GM23338 (cell line): Measurements from ENCODE around the gene DDX54. TPM values are rescaled to one million over a fixed set of nuclear protein-coding genes. Genes with fewer than 3 reads are reported as not detected.

Source experiments
- ATAC-seq: fragments of 200-7000 bp; cut with Tn5 transposase; 3 replicates; pipeline ENCODE4 v1.9.1; 2020
- DNase-seq: peaks from one replicate; pipeline ENCODE4 v3.0.0-alpha.2; 2015; ENCODE audit warnings: low spot score
- H2AFZ ChIP-seq: fragments of 200-600 bp; sonication (generic); 2 replicates; pipeline ENCODE4 v1.8.0; 2016; ENCODE audit warnings: antibody characterized with exemption, mild to moderate bottlenecking, moderate library complexity
- H3F3A ChIP-seq: fragments of 200-600 bp; sonication (generic); replicated peaks from 2 replicates; pipeline ENCODE4 v1.8.0; 2017; ENCODE audit warnings: antibody characterized with exemption, mixed run types, low read depth
- H3K27ac ChIP-seq: fragments of 200-600 bp; sonication (generic); 2 replicates; pipeline ENCODE4 v1.6.1; 2016; ENCODE audit warnings: low read depth
- H3K27me3 ChIP-seq: fragments of 200-600 bp; sonication (generic); 2 replicates; pipeline ENCODE4 v1.8.0; 2016; ENCODE audit warnings: mild to moderate bottlenecking, mixed run types, moderate library complexity; ENCODE audit not compliant: insufficient read depth
- H3K36me3 ChIP-seq: fragments of 200-600 bp; sonication (generic); 2 replicates; pipeline ENCODE4 v1.8.0; 2016; ENCODE audit warnings: mild to moderate bottlenecking; ENCODE audit not compliant: insufficient read depth
- H3K4me1 ChIP-seq: fragments of 200-600 bp; sonication (generic); 2 replicates; pipeline ENCODE4 v1.8.0; 2016; ENCODE audit warnings: mild to moderate bottlenecking, moderate library complexity; ENCODE audit not compliant: insufficient read depth
- H3K4me2 ChIP-seq: fragments of 200-600 bp; sonication (generic); 2 replicates; pipeline ENCODE4 v1.7.1; 2017; ENCODE audit warnings: mixed run types
- H3K4me3 ChIP-seq: fragments of 200-600 bp; sonication (generic); 2 replicates; pipeline ENCODE4 v1.6.1; 2016; ENCODE audit warnings: mixed run types
- H3K79me2 ChIP-seq: fragments of 200-600 bp; sonication (generic); replicated peaks from 2 replicates; pipeline ENCODE4 v1.8.0; 2017; ENCODE audit warnings: mild to moderate bottlenecking; ENCODE audit not compliant: insufficient read depth
- H3K9me2 ChIP-seq: fragments of 200-600 bp; sonication (generic); 2 replicates; pipeline ENCODE4 v1.8.0; 2017; ENCODE audit not compliant: insufficient read depth
- H4K20me1 ChIP-seq: fragments of 200-600 bp; sonication (generic); replicated peaks from 2 replicates; pipeline ENCODE4 v1.8.0; 2017; ENCODE audit warnings: mild to moderate bottlenecking; ENCODE audit not compliant: insufficient read depth
- H3K27ac Mint-ChIP-seq: 2 replicates; pipeline ENCODE4 v1.8.0; 2020; ENCODE audit warnings: inconsistent platforms, mild to moderate bottlenecking, moderate library complexity, mixed read lengths
- H3K27me3 Mint-ChIP-seq: 3 replicates; pipeline ENCODE4 v1.8.0; 2022; ENCODE audit warnings: low read depth, mild to moderate bottlenecking, moderate library complexity, mixed read lengths, inconsistent platforms; ENCODE audit not compliant: insufficient read depth, poor library complexity
- H3K36me3 Mint-ChIP-seq: 3 replicates; pipeline ENCODE4 v1.8.0; 2021; ENCODE audit warnings: low read depth, mild to moderate bottlenecking, inconsistent platforms, moderate library complexity, mixed read lengths
- H3K4me1 Mint-ChIP-seq: 3 replicates; pipeline ENCODE4 v1.8.0; 2020; ENCODE audit warnings: mild to moderate bottlenecking, inconsistent platforms, mixed read lengths
- H3K4me3 Mint-ChIP-seq: 3 replicates; pipeline ENCODE4 v1.8.0; 2021; ENCODE audit warnings: moderate library complexity, mild to moderate bottlenecking, inconsistent platforms, mixed read lengths
- H3K9me3 Mint-ChIP-seq: 3 replicates; pipeline ENCODE4 v1.8.0; 2020; ENCODE audit warnings: moderate library complexity, mild to moderate bottlenecking, inconsistent platforms, mixed read lengths
- EZH2 ChIP-seq: fragments of 200-600 bp; sonication (generic); IDR thresholded peaks from one replicate; pipeline ENCODE4 v1.8.0; 2017; ENCODE audit warnings: antibody characterized with exemption, mild to moderate bottlenecking, low read depth; ENCODE audit not compliant: unreplicated experiment
- EZH2phosphoT487 ChIP-seq: fragments of 200-600 bp; sonication (generic); IDR thresholded peaks from one replicate; pipeline ENCODE4 v1.8.1; 2018; ENCODE audit warnings: antibody characterized with exemption; ENCODE audit not compliant: unreplicated experiment
- JUNB ChIP-seq: IDR thresholded peaks from one replicate; pipeline ENCODE4 v1.6.1; 2016; ENCODE audit warnings: antibody characterized with exemption; ENCODE audit not compliant: unreplicated experiment
- NANOG ChIP-seq: IDR thresholded peaks from 2 replicates; pipeline ENCODE4 v1.6.1; 2016; ENCODE audit warnings: antibody characterized with exemption, borderline replicate concordance
- STAT1 ChIP-seq: IDR thresholded peaks from one replicate; pipeline ENCODE4 v1.6.1; 2016; ENCODE audit warnings: antibody characterized with exemption; ENCODE audit not compliant: unreplicated experiment
- ZNF114 ChIP-seq: fragments of 250-450 bp; sonication (Bioruptor Pico); IDR thresholded peaks from 2 replicates; pipeline ENCODE4 v1.5.0; 2020; ENCODE audit warnings: mild to moderate bottlenecking, moderate library complexity
- ZNF331 ChIP-seq: fragments of 250-450 bp; sonication (Bioruptor Pico); IDR thresholded peaks from 2 replicates; pipeline ENCODE4 v1.5.0; 2020; ENCODE audit warnings: low read depth, mild to moderate bottlenecking, moderate library complexity
- polyA plus RNA-seq: library from polyadenylated mRNA; unstranded; fragments of >200 nt; fragmentation: Nextera tagmentation; extraction: Ambion mirVana; gene quantifications from 2 replicates; pipeline ENCODE4 v1.2.1, GENCODE V29; 2016
- total RNA-seq: library from RNA; depleted of rRNA; stranded (reverse); fragments of >200 nt; shearing (Covaris generic); gene quantifications from 2 replicates; pipeline ENCODE4 v1.2.3, GENCODE V29; 2014
- TF ChIP-seq, protein P1 (sequence below): IDR thresholded peaks from 2 replicates; pipeline ENCODE4 v1.6.1; 2016; ENCODE audit warnings: antibody characterized with exemption
- TF ChIP-seq, protein P2 (sequence below), 2 experiments: fragments of 200-600 bp in 1 of 2; sonication (generic) in 1 of 2; conservative IDR thresholded peaks; 2 replicates each; pipeline versions ENCODE4 v1.5.1 to v1.6.1; 2016 to 2017; ENCODE audit warnings: antibody characterized with exemption in 2 of 2, low read depth in 2 of 2, mild to moderate bottlenecking in 2 of 2, moderate library complexity in 1 of 2
- TF ChIP-seq, protein P3 (sequence below): fragments of 250-450 bp; sonication (Bioruptor Pico); IDR thresholded peaks from 2 replicates; pipeline ENCODE4 v1.5.0; 2020; ENCODE audit warnings: mild to moderate bottlenecking, moderate library complexity
- TF ChIP-seq, protein P4 (sequence below): IDR thresholded peaks from one replicate; pipeline ENCODE4 v1.6.1; 2018; ENCODE audit warnings: antibody characterized with exemption; ENCODE audit not compliant: unreplicated experiment

DDX54 gene
- total and polyA plus RNA-seq, 2 experiments from 2014 or later: 84.1 to 89.4 TPM

DNA sequence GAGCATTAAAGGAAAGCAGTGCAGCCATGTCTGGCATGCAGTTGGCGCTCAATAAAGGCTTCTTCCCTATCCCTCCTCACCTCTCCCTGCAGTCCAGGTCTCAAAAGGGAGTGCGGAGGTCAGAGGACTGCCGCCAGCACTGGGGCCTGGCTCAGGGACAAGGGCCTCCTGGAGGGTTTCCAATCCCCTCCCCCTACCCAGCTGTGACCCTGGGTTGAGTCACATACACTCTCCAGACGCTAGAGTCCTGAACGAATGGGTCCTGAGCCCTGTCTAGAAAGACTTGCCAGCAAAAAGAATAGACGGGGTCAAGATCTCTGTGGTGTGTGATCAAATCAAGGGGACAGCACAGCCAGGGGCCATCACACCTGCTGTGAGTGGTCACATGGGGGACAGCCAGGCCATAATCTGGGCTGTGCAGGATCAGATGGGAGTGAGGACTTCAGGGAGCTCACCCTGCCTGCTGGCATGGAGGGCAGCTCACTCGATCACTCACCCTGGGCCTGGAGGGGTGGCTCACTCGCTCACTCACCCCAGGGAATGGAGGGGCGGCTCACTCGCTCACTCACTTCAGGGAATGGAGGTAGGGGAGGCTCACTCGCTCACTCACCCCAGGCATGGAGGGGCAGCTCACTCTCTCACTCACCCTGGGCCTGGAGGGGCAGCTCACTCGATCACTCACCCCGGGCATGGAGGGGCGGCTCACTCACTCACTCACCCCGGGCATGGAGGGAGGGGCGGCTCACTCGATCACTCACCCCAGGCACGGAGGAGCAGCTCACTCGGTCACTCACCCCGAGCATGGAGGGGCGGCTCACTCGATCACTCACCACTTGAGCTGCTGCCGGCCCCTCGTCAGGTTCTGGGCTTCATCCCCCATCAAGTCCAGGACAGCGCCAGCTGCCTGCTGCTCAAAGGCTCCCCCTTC is 22.9 kb downstream of the DDX54 start:
- H3K4me3 ChIP-seq: 0 out of 2 replicates have a peak overlapping the region, but pooled peaks have one; percentile 43
- ATAC-seq (peak; percentile 38), DNase-seq (peak; percentile 54)
- Mint-ChIP-seq H3K4me3 (peak overlapping the region; percentile 37; the same call in 1 of the 3 replicates), H3K9me3 (peaks cover 3% of the 10 kb centered on the region; the same call in 1 of the 3 replicates), H3K27me3 (peaks cover 22% of the 10 kb centered on the region), H3K36me3 (peaks cover 73% of the 10 kb centered on the region), H3K27ac (peak overlapping the region; percentile 76), H3K4me1 (peaks cover 25% of the 10 kb centered on the region)
- no peaks in the 10 kb centered on the region for H3K9me2 ChIP-seq
- H3F3A ChIP-seq: peaks cover 11% of the 10 kb centered on the region; the same call in 1 of the 2 replicates
- H3K4me1 ChIP-seq: peaks cover 9% of the 10 kb centered on the region; the same call in 1 of the 2 replicates
- TF ChIP-seq ZNF331 (CRISPR knock-in tag) (no peak), EZH2phosphoT487 (no peak), STAT1 (no peak), NANOG (no peak), EZH2 (no peak), JUNB (no peak), ZNF114 (CRISPR knock-in tag) (no peak)
- TF ChIP-seq, protein P1, sequence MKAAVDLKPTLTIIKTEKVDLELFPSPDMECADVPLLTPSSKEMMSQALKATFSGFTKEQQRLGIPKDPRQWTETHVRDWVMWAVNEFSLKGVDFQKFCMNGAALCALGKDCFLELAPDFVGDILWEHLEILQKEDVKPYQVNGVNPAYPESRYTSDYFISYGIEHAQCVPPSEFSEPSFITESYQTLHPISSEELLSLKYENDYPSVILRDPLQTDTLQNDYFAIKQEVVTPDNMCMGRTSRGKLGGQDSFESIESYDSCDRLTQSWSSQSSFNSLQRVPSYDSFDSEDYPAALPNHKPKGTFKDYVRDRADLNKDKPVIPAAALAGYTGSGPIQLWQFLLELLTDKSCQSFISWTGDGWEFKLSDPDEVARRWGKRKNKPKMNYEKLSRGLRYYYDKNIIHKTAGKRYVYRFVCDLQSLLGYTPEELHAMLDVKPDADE: no peak
- TF ChIP-seq, protein P2, sequence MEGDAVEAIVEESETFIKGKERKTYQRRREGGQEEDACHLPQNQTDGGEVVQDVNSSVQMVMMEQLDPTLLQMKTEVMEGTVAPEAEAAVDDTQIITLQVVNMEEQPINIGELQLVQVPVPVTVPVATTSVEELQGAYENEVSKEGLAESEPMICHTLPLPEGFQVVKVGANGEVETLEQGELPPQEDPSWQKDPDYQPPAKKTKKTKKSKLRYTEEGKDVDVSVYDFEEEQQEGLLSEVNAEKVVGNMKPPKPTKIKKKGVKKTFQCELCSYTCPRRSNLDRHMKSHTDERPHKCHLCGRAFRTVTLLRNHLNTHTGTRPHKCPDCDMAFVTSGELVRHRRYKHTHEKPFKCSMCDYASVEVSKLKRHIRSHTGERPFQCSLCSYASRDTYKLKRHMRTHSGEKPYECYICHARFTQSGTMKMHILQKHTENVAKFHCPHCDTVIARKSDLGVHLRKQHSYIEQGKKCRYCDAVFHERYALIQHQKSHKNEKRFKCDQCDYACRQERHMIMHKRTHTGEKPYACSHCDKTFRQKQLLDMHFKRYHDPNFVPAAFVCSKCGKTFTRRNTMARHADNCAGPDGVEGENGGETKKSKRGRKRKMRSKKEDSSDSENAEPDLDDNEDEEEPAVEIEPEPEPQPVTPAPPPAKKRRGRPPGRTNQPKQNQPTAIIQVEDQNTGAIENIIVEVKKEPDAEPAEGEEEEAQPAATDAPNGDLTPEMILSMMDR (conservative IDR thresholded peaks at IDR 0.05; ENCODE audit: low read depth in 2 of 2): no peak
- TF ChIP-seq, protein P3, sequence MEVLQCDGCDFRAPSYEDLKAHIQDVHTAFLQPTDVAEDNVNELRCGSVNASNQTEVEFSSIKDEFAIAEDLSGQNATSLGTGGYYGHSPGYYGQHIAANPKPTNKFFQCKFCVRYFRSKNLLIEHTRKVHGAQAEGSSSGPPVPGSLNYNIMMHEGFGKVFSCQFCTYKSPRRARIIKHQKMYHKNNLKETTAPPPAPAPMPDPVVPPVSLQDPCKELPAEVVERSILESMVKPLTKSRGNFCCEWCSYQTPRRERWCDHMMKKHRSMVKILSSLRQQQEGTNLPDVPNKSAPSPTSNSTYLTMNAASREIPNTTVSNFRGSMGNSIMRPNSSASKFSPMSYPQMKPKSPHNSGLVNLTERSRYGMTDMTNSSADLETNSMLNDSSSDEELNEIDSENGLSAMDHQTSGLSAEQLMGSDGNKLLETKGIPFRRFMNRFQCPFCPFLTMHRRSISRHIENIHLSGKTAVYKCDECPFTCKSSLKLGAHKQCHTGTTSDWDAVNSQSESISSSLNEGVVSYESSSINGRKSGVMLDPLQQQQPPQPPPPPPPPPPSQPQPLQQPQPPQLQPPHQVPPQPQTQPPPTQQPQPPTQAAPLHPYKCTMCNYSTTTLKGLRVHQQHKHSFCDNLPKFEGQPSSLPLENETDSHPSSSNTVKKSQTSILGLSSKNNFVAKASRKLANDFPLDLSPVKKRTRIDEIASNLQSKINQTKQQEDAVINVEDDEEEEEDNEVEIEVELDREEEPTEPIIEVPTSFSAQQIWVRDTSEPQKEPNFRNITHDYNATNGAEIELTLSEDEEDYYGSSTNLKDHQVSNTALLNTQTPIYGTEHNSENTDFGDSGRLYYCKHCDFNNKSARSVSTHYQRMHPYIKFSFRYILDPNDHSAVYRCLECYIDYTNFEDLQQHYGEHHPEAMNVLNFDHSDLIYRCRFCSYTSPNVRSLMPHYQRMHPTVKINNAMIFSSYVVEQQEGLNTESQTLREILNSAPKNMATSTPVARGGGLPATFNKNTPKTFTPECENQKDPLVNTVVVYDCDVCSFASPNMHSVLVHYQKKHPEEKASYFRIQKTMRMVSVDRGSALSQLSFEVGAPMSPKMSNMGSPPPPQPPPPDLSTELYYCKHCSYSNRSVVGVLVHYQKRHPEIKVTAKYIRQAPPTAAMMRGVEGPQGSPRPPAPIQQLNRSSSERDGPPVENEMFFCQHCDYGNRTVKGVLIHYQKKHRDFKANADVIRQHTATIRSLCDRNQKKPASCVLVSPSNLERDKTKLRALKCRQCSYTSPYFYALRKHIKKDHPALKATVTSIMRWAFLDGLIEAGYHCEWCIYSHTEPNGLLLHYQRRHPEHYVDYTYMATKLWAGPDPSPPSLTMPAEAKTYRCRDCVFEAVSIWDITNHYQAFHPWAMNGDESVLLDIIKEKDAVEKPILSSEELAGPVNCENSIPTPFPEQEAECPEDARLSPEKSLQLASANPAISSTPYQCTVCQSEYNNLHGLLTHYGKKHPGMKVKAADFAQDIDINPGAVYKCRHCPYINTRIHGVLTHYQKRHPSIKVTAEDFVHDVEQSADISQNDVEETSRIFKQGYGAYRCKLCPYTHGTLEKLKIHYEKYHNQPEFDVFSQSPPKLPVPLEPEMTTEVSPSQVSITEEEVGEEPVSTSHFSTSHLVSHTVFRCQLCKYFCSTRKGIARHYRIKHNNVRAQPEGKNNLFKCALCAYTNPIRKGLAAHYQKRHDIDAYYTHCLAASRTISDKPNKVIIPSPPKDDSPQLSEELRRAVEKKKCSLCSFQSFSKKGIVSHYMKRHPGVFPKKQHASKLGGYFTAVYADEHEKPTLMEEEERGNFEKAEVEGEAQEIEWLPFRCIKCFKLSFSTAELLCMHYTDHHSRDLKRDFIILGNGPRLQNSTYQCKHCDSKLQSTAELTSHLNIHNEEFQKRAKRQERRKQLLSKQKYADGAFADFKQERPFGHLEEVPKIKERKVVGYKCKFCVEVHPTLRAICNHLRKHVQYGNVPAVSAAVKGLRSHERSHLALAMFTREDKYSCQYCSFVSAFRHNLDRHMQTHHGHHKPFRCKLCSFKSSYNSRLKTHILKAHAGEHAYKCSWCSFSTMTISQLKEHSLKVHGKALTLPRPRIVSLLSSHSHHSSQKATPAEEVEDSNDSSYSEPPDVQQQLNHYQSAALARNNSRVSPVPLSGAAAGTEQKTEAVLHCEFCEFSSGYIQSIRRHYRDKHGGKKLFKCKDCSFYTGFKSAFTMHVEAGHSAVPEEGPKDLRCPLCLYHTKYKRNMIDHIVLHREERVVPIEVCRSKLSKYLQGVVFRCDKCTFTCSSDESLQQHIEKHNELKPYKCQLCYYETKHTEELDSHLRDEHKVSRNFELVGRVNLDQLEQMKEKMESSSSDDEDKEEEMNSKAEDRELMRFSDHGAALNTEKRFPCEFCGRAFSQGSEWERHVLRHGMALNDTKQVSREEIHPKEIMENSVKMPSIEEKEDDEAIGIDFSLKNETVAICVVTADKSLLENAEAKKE: no peak
- TF ChIP-seq, protein P4, sequence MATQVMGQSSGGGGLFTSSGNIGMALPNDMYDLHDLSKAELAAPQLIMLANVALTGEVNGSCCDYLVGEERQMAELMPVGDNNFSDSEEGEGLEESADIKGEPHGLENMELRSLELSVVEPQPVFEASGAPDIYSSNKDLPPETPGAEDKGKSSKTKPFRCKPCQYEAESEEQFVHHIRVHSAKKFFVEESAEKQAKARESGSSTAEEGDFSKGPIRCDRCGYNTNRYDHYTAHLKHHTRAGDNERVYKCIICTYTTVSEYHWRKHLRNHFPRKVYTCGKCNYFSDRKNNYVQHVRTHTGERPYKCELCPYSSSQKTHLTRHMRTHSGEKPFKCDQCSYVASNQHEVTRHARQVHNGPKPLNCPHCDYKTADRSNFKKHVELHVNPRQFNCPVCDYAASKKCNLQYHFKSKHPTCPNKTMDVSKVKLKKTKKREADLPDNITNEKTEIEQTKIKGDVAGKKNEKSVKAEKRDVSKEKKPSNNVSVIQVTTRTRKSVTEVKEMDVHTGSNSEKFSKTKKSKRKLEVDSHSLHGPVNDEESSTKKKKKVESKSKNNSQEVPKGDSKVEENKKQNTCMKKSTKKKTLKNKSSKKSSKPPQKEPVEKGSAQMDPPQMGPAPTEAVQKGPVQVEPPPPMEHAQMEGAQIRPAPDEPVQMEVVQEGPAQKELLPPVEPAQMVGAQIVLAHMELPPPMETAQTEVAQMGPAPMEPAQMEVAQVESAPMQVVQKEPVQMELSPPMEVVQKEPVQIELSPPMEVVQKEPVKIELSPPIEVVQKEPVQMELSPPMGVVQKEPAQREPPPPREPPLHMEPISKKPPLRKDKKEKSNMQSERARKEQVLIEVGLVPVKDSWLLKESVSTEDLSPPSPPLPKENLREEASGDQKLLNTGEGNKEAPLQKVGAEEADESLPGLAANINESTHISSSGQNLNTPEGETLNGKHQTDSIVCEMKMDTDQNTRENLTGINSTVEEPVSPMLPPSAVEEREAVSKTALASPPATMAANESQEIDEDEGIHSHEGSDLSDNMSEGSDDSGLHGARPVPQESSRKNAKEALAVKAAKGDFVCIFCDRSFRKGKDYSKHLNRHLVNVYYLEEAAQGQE: no peak
- H3K27me3 ChIP-seq: no peaks in the 10 kb centered on the region
- H2AFZ ChIP-seq: no peak overlapping the region
- peaks cover 6% of the 10 kb centered on the region; the same call in 1 of the 2 replicates for H3K36me3 ChIP-seq
- H3K4me2 ChIP-seq: peak overlapping the region; percentile 64
- H3K27ac ChIP-seq: no peak overlapping the region
- no peaks in the 10 kb centered on the region for H3K79me2 ChIP-seq
- H4K20me1 ChIP-seq: peaks cover 14% of the 10 kb centered on the region; the same call in 1 of the 2 replicates
